Left lung (tissue), 10 donors: Measurements from ENCODE around the gene KCNA2. TPM values are rescaled to one million over a fixed set of nuclear protein-coding genes. Genes with fewer than 3 reads are reported as not detected.

Source experiments
- ATAC-seq: fragments of 200-7000 bp; cut with Tn5 transposase; one replicate; pipeline ENCODE4 v1.9.1; 2020; ENCODE audit warnings: moderate library complexity
- DNase-seq, 4 donors: peaks; one replicate each; pipeline ENCODE4 v3.0.0-alpha.2; 2013 to 2020
- H3K27ac ChIP-seq, 2 donors: fragments of 200-600 bp; sonication (generic) in 1 of 2; one replicate each; pipeline versions ENCODE4 v1.5.0 to v1.8.0; 2020 to 2021
- H3K27me3 ChIP-seq, 2 donors: fragments of 200-600 bp; sonication (generic) in 1 of 2; one replicate each; pipeline versions ENCODE4 v1.5.0 to v1.8.0; 2020 to 2021
- H3K36me3 ChIP-seq, 2 donors: fragments of 200-600 bp; sonication (generic) in 1 of 2; one replicate each; pipeline versions ENCODE4 v1.5.0 to v1.8.0; 2020 to 2021
- H3K4me1 ChIP-seq, 2 donors: fragments of 200-600 bp; one replicate each; pipeline ENCODE4 v1.8.0; 2021
- H3K4me3 ChIP-seq, 2 donors: fragments of 200-600 bp; sonication (generic) in 1 of 2; one replicate each; pipeline versions ENCODE4 v1.5.0 to v1.8.0; 2020 to 2021; ENCODE audit warnings: mild to moderate bottlenecking in 1 of 2
- H3K9me3 ChIP-seq, 2 donors: fragments of 200-600 bp; sonication (generic) in 1 of 2; one replicate each; pipeline versions ENCODE4 v1.5.0 to v1.8.0; 2020 to 2021
- intact Hi-C, 2 donors: fragments of 100-400 bp; cut with DNase I; formaldehyde crosslinking; loops; one replicate each; pipeline versions ENCODE4 v1.11.2 to v1.14.2; 2022
- polyA plus RNA-seq, 6 donors: library from polyadenylated mRNA; unstranded; fragments of 120-200 nt; gene quantifications; one replicate each; pipeline ENCODE4 v1.2.1, GENCODE V29; 2013; ENCODE audit not compliant: insufficient read length in 6 of 6
- total RNA-seq, 2 donors: library from RNA; stranded (reverse); fragmentation: NEBNext Ultra II Directional; extraction: Animal tissue kit (Norgen Biotek cat#: 25700); gene quantifications; one replicate each; pipeline ENCODE4 v1.2.1, GENCODE V29; 2021
- TF ChIP-seq, protein P1 (sequence below), 2 donors: fragments of 200-600 bp; sonication (generic) in 1 of 2; IDR thresholded peaks; one replicate each; pipeline versions ENCODE4 v1.5.0 to v1.8.0; 2021; ENCODE audit warnings: antibody characterized with exemption in 2 of 2
- donor health status: DM: no; HTN: yes; CAD: no.
- donor health status: DM: no; HTN: no; CAD: no.

KCNA2 gene
- total and polyA plus RNA-seq, 8 donors = 0.42 to 1.1 (median 0.72) TPM

DNA sequence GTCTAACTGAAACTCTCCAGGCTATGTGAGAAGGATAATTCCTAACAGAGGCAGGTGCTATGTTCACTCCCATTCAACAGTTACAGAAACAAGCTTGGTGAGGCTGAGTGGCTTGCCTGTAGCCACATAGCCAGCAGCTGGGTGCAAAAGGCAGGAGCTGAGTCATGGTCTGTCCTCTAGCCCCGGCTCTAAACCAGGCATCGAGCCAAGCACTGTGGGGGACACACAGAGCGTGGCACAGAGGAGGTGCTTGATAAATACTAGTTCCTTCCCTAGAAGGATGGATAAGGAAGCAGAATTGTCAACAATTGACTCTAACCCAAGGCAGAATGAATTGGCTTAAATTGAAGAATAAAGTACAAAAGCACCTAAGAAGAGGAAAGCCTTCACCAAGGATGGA, 10.4 kb upstream of the KCNA2 start:
- no peak overlapping the region for H3K27ac ChIP-seq
- TF ChIP-seq, protein P1, sequence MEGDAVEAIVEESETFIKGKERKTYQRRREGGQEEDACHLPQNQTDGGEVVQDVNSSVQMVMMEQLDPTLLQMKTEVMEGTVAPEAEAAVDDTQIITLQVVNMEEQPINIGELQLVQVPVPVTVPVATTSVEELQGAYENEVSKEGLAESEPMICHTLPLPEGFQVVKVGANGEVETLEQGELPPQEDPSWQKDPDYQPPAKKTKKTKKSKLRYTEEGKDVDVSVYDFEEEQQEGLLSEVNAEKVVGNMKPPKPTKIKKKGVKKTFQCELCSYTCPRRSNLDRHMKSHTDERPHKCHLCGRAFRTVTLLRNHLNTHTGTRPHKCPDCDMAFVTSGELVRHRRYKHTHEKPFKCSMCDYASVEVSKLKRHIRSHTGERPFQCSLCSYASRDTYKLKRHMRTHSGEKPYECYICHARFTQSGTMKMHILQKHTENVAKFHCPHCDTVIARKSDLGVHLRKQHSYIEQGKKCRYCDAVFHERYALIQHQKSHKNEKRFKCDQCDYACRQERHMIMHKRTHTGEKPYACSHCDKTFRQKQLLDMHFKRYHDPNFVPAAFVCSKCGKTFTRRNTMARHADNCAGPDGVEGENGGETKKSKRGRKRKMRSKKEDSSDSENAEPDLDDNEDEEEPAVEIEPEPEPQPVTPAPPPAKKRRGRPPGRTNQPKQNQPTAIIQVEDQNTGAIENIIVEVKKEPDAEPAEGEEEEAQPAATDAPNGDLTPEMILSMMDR (IDR thresholded peaks at IDR 0.05) = no peak
- DNase-seq (no peak), ATAC-seq (no peak)
- H3K27me3 ChIP-seq = peaks cover 0 to 47% of the 10 kb centered on the region in 2 donors
- intact Hi-C loops = loop anchor here in 1 of 2 donors (5.0 kb wide), 2 partner anchors 94 to 166 kb away; no protein-coding TSS in a partner anchor
- no peaks in the 10 kb centered on the region for H3K9me3 ChIP-seq
- H3K4me3 ChIP-seq = no peak overlapping the region
- no peaks in the 10 kb centered on the region for H3K36me3 ChIP-seq
- peaks cover 0 to 9% of the 10 kb centered on the region in 2 donors for H3K4me1 ChIP-seq

DNA sequence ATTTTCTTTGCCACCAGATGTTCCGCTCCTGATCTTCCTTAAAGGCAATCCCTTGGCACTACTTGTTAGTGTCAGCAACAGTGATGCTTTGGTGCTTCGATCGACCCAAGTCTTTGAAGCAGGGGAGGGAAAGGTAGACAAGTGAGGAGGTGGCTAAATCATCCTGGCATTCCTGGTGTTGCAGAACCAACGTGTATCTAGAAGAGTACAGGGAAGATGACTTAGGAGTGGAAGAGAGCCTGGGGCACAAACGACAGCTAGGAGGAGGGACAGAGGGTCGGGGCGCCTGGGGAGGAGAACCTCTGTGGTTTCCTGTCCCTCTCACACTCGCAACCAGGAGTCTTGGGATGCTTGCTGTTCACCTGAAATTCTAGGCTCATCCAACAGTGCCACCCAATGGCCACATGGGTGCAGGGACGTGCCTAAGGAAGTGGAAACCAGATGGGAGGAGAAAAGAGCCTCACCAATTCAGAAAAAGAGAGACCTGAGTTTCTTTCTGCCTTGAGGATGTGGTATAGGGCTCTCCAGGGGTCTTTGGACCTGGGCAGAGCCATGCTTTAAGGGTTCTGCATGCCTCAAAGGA, 9.5 kb upstream of the KCNA2 start:
- peaks cover 0 to 40% of the 10 kb centered on the region in 2 donors for H3K27me3 ChIP-seq
- H3K36me3 ChIP-seq = no peaks in the 10 kb centered on the region
- intact Hi-C loops = loop anchor here in 1 of 2 donors (2.0 to 5.0 kb wide), 3 partner anchors 65 to 167 kb away; no protein-coding TSS in a partner anchor
- H3K27ac ChIP-seq = no peak overlapping the region
- peaks cover 0 to 9% of the 10 kb centered on the region in 2 donors for H3K4me1 ChIP-seq
- no peak overlapping the region for H3K4me3 ChIP-seq
- DNase-seq = peak in 2 of 4 donors; percentile 59 to 74
- no peaks in the 10 kb centered on the region for H3K9me3 ChIP-seq
- TF ChIP-seq, protein P1 (IDR thresholded peaks at IDR 0.05) = peak; percentile 58 to 74
- ATAC-seq = peak; percentile 66

DNA sequence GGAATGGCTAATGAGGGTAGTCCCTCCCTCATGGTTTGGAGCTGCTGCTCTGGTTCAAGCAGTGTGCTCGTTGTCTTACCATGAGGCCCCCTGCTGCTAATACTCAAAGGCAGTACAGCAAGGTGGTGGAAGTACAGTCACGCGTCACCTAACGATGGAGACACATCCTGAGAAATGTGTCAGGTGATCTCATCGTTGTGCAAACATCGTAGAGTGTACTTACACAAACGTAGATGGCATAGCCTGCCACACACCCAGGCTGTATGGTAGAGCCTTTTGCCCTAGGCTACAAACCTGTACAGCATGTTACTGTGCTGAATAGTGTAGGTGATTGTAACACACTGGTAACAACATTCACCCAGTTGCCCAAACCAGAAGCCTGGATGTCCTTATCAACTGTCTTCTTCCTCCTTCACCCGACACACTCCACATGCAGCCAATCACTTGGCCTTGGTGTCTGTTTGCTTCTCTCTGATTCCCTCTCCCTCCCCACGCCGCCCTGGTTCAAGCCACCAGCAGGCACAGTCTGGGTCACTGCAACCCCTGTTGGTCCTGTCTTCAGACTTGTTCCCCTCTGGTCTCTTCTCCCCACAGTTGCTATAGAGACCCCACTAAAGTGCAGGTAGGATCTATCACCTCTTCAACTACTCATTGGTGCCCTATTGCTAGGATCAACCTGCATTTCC, 6.0 kb upstream of the KCNA2 start:
- ATAC-seq = peak; percentile 63
- H3K9me3 ChIP-seq = no peaks in the 10 kb centered on the region
- peaks cover 0 to 10% of the 10 kb centered on the region in 2 donors for H3K4me1 ChIP-seq
- no peaks in the 10 kb centered on the region for H3K36me3 ChIP-seq
- no peak overlapping the region for H3K27ac ChIP-seq
- TF ChIP-seq, protein P1 (IDR thresholded peaks at IDR 0.05) = no peak
- H3K27me3 ChIP-seq = peaks cover 16 to 60% of the 10 kb centered on the region in 2 donors
- H3K4me3 ChIP-seq = no peak overlapping the region
- DNase-seq = no peak
- intact Hi-C loops = no loop called here

DNA sequence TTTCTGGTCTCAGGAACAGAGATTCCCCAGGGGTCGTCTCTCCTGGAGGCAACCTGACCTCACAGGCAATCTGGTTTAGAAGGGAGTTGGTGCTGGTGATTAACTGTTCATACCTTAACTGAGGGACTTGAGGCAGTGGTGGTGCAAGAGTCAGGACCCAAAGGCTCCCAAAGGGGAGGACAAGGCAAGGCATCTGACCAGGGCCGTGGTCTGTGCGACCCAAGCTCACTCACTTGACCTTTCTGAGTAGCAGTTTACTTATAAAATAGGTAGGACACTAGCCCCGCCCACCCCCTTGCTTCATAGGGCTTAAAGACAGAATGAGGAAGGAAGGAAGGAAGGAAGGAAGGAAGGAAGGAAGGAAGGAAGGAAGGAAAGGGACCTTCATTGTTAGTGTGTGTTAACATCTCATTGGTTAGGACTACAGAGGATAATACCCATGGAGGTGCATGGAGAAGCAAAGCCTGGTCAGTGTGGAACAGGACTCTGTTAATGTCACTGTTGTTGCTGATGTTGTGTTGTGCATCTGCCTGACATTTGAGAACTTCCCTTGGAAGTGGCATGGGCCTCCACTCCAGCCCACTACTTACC, 4.6 kb upstream of the KCNA2 start:
- TF ChIP-seq, protein P1 (IDR thresholded peaks at IDR 0.05) = no peak
- Histone ChIP-seq H3K4me3 (no peak overlapping the region), H3K4me1 (peaks cover 12 to 24% of the 10 kb centered on the region in 2 donors), H3K36me3 (no peaks in the 10 kb centered on the region), H3K27ac (no peak overlapping the region), H3K9me3 (no peaks in the 10 kb centered on the region), H3K27me3 (peaks cover 30 to 61% of the 10 kb centered on the region in 2 donors)
- no peak for DNase-seq
- intact Hi-C loops = no loop called here
- no peak for ATAC-seq

DNA sequence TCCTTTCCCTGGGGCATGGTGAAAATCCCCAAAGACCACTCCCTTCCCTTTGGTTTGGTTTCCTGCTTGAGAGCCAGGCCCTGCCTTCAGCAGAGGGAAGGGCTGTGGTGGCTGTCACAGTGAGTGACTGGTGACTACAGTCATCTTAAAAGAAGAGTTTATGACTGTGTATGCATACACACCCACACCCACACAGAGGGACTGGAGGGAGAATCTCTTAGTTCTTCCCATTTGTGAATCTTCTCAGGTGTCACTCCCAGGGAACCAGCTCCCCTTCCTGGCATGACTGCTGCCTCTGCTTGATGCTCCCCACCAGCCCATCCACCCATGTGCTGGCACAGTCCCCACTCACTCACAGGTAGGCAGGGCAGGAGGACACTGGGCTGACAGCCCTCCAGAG, 3.9 kb upstream of the KCNA2 start:
- no peak overlapping the region for H3K27ac ChIP-seq
- intact Hi-C loops = no loop called here
- H3K9me3 ChIP-seq = no peaks in the 10 kb centered on the region
- TF ChIP-seq, protein P1 (IDR thresholded peaks at IDR 0.05) = no peak
- H3K4me1 ChIP-seq = peaks cover 12 to 26% of the 10 kb centered on the region in 2 donors
- H3K36me3 ChIP-seq = no peaks in the 10 kb centered on the region
- no peak overlapping the region for H3K4me3 ChIP-seq
- peaks cover 37 to 63% of the 10 kb centered on the region in 2 donors for H3K27me3 ChIP-seq
- ATAC-seq (no peak), DNase-seq (no peak)
